Duodenal mucosa (tissue), 2 donors: ENCODE data around the gene MUTYH.
"Not testable (repeated sequence)": the region's sequence is repeated elsewhere in the genome, so short reads cannot be mapped to it uniquely, and the experiment has no call there.

Experiments
- H3K27ac ChIP-seq: one replicate; pipeline ENCODE4 v1.7.0; 2013; ENCODE audit warnings: low read depth, low read length
- H3K27me3 ChIP-seq, 2 donors: one replicate each; pipeline ENCODE4 v1.7.0; 2013; ENCODE audit warnings: low read length in 2 of 2, control low read depth in 1 of 2; ENCODE audit not compliant: insufficient read depth in 2 of 2, control insufficient read depth in 1 of 2
- H3K36me3 ChIP-seq, 2 donors: one replicate each; pipeline ENCODE4 v1.7.0; 2013; ENCODE audit warnings: low read length in 2 of 2, control low read depth in 1 of 2; ENCODE audit not compliant: insufficient read depth in 2 of 2, control insufficient read depth in 1 of 2
- H3K4me1 ChIP-seq, 2 donors: one replicate each; pipeline ENCODE4 v1.7.0; 2013; ENCODE audit warnings: low read length in 2 of 2, control low read depth in 1 of 2; ENCODE audit not compliant: insufficient read depth in 2 of 2, control insufficient read depth in 1 of 2
- H3K4me3 ChIP-seq, 2 donors: one replicate each; pipeline ENCODE4 v1.7.0; 2013; ENCODE audit warnings: low read length in 2 of 2, low read depth in 1 of 2
- H3K9ac ChIP-seq, 2 donors: one replicate each; pipeline ENCODE4 v1.7.0; 2013; ENCODE audit warnings: low read length in 2 of 2, low read depth in 1 of 2
- H3K9me3 ChIP-seq, 2 donors: one replicate each; pipeline ENCODE4 v1.7.0; 2013; ENCODE audit warnings: low read length in 2 of 2, control low read depth in 1 of 2; ENCODE audit not compliant: control insufficient read depth in 1 of 2

MUTYH gene

DNA sequence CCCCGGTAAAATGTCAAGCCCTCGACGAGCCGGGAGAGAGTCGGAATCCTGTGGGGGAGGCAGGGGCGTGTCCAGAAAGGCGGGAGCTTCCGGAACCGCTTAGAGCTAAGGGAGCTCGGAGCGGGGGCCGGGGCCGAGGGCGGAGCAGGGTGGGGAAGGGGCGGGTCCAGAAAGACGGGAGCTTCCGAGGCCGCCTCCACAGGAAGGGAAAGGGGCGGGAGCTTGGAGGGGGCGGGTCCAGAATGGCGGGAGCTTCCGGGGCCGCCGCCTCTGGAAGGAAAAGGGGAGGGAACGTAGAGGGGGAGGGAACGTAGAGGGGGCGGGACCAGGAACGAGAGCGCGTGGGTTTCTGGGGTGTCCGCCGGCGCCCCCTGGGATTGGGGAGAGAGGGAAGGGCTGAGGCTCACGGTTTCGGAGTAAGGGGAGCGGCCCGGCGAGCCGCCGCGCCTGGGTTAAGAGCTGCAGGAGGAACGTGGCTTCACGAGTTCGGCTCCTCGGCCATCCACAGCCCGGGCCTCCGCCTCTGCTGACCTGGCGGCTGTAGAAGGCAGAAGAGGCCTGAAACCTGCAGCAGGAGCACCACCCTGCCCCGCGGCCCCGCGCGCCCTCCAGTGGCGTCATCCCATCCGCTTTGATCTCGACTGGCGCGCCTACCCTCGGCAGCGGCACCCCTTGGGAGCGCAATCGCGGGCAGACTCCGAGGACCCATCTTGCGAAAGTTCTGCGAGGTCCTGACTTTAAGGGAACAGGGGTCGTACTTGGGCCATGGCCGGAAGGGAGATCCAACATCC lies 36.5 kb downstream of the MUTYH start:
- Histone ChIP-seq H3K4me1 (peaks cover 8 to 11% of the 10 kb centered on the region in 2 donors), H3K9ac (peak overlapping the region; percentile 84 to 95)

DNA sequence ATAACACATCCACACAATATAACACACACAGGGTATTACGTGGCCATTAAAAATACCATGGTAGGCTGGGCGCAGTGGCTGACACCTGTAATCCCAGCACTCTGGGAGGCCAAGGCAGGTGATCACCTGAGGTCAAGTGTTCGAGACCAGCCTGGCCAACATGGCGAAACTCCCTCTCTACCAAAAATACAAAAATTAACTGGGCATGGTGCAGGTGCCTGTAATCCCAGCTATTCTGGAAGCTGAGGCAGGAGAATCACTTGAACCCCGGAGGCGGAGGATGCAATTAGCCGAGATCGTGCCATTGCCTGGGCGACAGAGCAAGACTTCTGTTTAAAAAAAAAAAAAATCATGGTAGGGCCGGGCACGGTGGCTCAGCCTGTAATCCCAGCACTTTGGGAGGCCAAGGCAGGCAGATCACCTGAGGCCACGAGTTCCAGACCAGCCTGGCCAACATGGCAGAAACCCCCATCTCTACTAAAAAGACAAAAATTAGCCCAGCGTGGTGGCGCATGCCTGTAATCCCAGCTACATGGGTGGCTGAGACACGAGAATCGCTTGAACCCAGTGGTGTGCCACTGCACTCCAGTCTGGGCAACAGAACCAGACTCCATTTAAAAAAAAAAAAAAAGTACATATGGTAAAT lies 37.6 kb downstream of the MUTYH start:
- Histone ChIP-seq H3K9ac (peak overlapping the region; percentile 80 to 81), H3K27ac (no peak overlapping the region), H3K36me3 (no peaks in the 10 kb centered on the region)

More for the DNA sequence above, 36.5 kb downstream of the MUTYH start:
- Histone ChIP-seq H3K27me3 (no peaks in the 10 kb centered on the region), H3K36me3 (no peaks in the 10 kb centered on the region), H3K9me3 (no peaks in the 10 kb centered on the region), H3K4me3 (peak overlapping the region; percentile 86 to 94), H3K27ac (peak overlapping the region; percentile 89)

DNA sequence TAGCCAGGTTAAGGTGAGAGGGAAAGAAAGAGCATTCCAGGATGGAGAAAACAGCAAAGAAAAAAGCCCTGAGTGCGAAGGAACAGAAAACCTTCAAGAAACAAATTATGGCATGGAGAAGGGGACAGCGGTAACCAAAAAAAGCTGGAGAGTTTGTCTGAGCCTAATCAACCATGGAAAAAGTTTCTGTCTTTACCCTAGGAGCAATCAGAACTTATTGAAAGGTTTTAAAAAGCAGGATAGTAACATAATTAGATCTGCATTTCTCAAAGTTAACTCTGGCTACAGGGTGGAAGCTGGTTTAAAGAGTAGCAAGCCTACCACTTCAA lies 39.6 kb downstream of the MUTYH start:
- Histone ChIP-seq H3K4me1 (peaks cover 8 to 11% of the 10 kb centered on the region in 2 donors), H3K36me3 (no peaks in the 10 kb centered on the region), H3K27me3 (no peaks in the 10 kb centered on the region), H3K27ac (no peak overlapping the region), H3K4me3 (no peak overlapping the region), H3K9me3 (no peaks in the 10 kb centered on the region), H3K9ac (no peak overlapping the region)

More for the DNA sequence above, 37.6 kb downstream of the MUTYH start:
- H3K4me1 ChIP-seq, result peaks cover 8 to 11% of the 10 kb centered on the region in 2 donors
- no peaks in the 10 kb centered on the region for H3K9me3 ChIP-seq
- H3K27me3 ChIP-seq, result no peaks in the 10 kb centered on the region
- H3K4me3 ChIP-seq, result peak overlapping the region; percentile 73 to 77

DNA sequence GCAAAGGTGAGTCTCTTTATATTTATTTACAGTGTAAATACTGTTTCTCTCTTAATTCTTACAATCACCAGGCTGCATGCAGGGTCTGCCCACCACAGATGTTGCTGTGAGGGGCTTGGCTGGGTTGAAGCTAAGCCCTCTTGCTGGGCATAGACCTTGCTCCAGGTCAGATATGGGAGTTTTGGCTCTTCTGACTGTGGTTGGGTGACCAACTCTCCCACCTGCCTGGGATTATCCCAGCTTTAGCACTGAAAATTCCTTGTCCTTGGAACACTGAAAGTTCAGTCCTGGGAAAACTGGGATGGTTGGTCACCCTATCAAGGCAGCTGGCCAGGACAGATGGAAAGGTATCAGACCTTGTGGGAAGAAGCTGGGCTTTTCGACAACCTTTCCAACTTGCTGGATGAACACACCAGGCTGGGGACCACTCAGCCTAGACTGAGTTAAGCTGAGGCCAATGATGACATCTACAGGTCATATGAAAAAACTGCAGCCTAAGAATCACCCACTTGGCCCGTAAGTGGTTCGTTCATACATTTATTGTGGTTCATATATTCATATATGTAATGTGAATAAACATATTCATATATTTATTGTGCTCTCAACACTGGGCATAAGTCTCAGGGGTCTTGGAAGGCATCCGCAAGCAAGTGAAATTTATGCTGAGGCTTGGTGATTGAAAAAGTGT lies 40.1 kb downstream of the MUTYH start:
- Histone ChIP-seq H3K9me3 (no peaks in the 10 kb centered on the region), H3K27ac (no peak overlapping the region), H3K4me3 (no peak overlapping the region), H3K36me3 (no peaks in the 10 kb centered on the region), H3K27me3 (no peaks in the 10 kb centered on the region), H3K9ac (no peak overlapping the region), H3K4me1 (peaks cover 8 to 11% of the 10 kb centered on the region in 2 donors)

DNA sequence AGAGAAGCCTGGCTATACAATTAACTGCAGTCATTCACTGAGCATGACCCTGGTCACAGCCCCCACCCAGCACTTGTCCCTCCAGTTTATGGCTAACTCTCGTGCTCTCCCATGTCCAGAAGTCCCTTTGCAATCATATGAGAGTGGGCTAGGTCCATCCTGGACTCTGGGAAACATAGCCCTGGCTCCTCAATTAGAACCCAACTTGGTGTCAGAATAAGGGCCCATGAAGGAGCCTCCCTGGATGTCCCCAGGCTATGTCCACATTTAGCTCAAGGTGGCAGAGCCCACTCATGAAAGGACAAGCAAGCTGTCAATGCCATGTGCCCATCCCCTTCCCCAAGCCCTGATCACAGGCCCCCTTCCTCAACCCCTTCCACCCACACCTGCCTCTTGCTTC lies 40.9 kb downstream of the MUTYH start:
- H3K27ac ChIP-seq, result no peak overlapping the region
- H3K36me3 ChIP-seq, result no peaks in the 10 kb centered on the region
- no peak overlapping the region for H3K4me3 ChIP-seq
- no peak overlapping the region for H3K9ac ChIP-seq
- no peaks in the 10 kb centered on the region for H3K27me3 ChIP-seq
- no peaks in the 10 kb centered on the region for H3K9me3 ChIP-seq
- peaks cover 3% of the 10 kb centered on the region in 2 donors for H3K4me1 ChIP-seq

DNA sequence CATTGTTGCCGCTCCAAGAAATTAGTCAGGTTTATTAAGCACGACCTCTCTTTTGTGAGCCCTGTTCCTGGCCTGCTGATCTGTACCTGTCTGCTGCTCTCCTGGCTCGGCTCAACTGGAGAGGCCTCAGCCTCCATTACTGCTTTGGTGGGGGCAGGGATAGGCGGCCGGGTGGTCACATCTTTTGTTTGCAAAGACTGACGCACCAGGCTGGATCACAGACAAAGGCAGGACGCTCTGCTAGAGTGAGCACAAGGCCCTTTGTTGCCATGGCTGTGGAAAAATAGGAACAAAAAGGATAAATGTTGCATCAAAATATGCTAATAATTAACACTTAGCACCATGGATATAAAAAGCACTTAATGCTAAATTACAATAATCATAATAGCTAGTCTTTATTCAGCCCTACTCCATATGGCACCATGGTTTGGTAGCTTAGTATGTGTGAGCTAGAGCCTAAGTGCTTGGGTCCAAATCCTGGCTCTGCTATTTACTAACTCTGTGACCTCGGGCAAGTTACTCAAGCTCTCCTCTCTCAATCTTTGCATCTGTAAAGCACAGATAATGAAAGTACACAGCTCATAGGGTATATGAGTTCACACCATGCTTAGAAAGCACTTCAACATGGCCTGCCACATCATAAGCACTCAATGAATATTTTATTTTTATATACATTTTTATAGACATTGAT lies 42.4 kb downstream of the MUTYH start:
- no peaks in the 10 kb centered on the region for H3K9me3 ChIP-seq
- H3K4me1 ChIP-seq, result no peaks in the 10 kb centered on the region
- H3K9ac ChIP-seq, result no peak overlapping the region
- no peak overlapping the region for H3K4me3 ChIP-seq
- no peaks in the 10 kb centered on the region for H3K36me3 ChIP-seq
- H3K27me3 ChIP-seq, result no peaks in the 10 kb centered on the region
- no peak overlapping the region for H3K27ac ChIP-seq

DNA sequence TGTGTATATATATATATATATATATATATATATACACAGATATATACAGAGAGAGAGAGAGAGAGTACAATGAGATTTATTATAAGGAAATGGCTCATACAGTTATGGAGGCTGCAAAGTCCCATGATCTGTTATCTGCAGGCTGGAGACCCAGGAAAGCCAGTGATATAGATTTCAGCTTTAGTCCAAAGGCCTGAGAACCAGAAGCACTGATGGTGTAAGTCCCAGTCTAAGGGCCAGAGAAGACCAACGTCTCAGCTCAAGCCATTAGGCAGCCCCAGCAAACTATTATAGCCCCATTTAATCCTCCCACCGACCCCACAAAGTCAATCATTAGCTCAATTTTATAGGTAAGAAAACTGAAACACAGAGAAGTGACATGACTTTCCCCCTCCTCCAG lies 48.5 kb downstream of the MUTYH start:
- H3K36me3 ChIP-seq, result no peaks in the 10 kb centered on the region
- H3K9me3 ChIP-seq, result no peaks in the 10 kb centered on the region
- no peaks in the 10 kb centered on the region for H3K4me1 ChIP-seq
- no peaks in the 10 kb centered on the region for H3K27me3 ChIP-seq
- no peak overlapping the region for H3K27ac ChIP-seq
- no peak overlapping the region for H3K9ac ChIP-seq
- no peak overlapping the region for H3K4me3 ChIP-seq

DNA sequence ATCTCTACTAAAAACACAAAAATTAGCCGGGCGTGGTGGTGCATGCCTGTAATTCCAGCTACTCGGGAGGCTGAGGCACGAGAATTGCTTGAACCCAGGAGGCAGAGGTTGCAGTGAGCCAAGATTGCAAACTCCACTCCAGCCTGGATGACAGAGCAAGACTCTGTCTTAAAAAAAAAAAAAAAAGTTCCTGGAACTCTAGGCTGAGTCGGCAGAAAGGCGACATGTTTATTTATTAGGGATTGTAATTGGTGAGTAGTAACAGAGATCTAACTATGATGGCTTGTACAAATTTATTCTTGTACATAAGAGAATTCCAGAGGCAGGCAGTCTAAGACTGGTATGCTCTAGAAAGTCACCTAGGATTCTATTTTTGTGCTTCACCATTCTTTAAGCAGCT lies 49.2 kb downstream of the MUTYH start:
- H3K27me3 ChIP-seq, H3K4me1 ChIP-seq, H3K9me3 ChIP-seq, H3K9ac ChIP-seq, H3K4me3 ChIP-seq, H3K36me3 ChIP-seq, H3K27ac ChIP-seq: not testable (repeated sequence)

DNA sequence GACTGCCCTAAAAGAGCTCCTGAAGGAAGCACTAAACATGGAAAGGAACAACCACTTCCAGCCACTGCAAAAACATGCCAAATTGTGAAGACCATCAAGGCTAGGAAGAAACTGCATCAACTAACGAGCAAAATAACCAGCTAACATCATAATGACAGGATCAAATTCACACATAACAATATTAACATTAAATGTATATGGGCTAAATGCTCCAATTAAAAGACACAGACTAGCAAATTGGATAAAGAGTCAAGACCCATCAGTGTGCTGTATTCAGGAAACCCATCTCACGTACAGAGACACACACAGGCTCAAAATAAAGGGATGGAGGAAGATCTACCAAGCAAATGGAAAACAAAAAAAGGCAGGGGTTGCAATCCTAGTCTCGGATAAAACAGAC lies 53.7 kb downstream of the MUTYH start:
- H3K4me3 ChIP-seq, H3K4me1 ChIP-seq, H3K36me3 ChIP-seq, H3K27ac ChIP-seq, H3K9ac ChIP-seq, H3K27me3 ChIP-seq, H3K9me3 ChIP-seq: not testable (repeated sequence)

DNA sequence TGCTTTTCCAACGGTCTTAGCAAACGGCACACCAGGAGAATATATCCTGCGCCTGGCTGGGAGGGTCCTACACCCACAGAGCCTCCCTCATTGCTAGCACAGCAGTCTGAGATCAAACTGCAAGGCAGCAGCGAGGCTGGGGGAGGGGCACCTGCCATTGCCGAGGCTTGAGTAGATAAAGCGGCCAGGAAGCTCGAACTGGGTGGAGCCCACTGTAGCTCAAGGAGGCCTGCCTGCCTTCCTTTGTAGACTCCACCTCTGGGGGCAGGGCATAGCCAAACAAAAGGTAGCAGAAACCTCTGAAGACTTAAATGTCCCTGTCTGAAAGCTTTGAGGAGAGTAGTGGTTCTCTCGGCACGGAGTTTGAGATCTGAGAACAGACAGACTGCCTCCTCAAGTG lies 55.4 kb downstream of the MUTYH start:
- H3K9ac ChIP-seq, H3K27me3 ChIP-seq, H3K4me1 ChIP-seq, H3K27ac ChIP-seq, H3K36me3 ChIP-seq, H3K9me3 ChIP-seq, H3K4me3 ChIP-seq: not testable (repeated sequence)
